NCI-H187 treated with DMSO at 0.1 percent for 48 hours (cell line): Measurements from ENCODE around the gene ABCD3.

Experiments used
- DNase-seq: peaks from one replicate; lab custom pipeline; 2025; lab: John Stamatoyannopoulos, UW

ABCD3 gene

GRCh38 chr1:94527447-94528031, 109.3 kb downstream of the ABCD3 start:
- DNase-seq, result no peak

DNA sequence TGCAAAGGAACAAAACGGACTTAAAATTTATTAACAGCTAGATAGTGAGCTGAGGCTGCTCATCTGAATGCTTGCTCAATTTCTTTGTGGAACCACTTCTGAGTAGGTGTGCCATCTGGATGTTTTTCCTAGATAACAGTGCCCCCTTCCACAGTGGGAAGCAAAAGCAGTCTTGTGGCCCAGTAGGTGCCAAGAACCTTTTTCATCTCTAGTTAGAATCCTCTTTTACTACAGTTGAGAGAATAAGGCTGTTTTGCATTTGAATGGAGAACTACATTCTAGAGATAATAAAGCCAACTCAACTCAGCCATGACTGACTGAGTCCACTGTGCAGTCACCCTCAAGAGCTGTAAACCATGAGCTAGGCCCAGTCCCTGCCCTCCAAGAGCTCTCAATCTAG, 110.1 kb downstream of the ABCD3 start:
- no peak for DNase-seq

DNA sequence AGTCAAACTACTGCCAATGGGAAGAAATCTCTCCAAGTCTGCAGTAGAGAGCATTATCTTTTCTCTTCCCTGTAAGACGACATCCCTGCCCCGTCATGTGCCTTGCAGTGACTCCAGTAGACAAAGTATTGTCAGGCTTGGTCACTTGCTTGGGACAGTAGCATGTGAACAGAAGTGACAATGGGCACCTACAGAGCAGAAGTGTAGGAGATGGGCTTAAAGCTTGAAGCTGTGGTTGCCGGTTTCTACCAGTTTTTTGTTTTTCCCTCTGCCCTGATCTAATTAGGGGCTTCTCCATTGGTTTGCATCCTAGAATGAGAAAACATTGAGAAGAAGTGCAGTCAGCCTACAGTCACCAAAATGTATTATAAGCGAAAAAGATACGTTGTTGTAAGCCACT, 110.6 kb downstream of the ABCD3 start:
- no peak for DNase-seq

DNA sequence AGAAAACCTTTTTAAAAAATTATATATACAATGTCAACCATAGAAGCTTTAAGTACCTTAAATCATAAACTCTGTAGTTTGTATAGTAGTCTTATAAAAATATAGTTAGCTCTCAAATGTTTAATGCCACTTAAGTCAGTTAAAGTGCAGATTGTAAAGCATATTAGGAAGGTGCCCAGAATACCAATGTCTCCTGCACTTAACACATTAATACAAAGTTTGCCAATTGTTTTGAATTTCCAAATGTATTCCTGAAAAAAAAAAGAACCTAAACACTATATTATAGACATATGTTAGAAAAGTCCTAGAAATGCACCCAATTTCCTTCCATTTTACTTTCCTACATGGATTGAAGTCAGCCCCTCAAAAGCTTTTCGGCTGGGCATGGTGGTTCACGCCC, 111.2 kb downstream of the ABCD3 start:
- no peak for DNase-seq

GRCh38 chr1:94530373-94530878, 112.2 kb downstream of the ABCD3 start:
- no peak for DNase-seq

- DNase-seq, result no peak
Observed at GRCh38 chr1:94531664-94532063, 113.5 kb downstream of the ABCD3 start.

DNA sequence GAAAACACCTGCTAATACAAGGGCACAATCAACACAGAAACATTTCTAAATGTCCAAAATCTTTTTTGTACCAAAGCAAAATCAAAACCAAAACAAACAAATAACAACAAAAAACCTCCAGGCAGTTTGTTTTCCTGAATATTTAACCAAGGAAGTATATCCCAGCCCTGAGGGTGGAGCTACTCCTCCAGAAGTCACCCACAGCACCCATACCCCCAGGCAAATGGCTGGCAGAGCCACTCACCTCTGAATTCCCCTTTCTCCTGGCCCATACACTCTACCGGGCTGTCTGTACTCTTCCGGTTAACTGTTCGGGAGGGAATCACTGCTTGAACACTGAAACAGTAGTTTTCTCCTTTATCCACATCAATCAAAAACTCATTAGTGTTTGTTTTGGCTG, 113.9 kb downstream of the ABCD3 start:
- DNase-seq, result no peak

DNA sequence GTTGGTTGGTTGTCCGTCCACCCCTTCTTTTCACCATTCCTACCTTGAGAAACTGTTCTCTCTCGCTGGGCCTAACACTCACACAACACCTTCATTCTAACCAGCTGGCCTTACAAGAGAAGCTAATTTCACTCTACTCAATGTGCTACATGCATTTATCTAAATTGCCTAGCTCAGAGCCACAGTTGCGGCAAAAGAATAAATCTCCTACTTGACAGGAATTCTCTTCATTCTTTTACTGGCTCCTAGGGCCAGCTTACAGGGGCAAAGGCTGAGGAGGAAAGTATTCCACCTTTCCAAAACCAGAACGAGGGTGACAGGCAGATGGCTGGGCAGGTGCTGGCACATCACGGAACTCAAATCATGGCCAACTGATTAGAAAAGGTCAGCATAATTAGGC, 116.9 kb downstream of the ABCD3 start:
- DNase-seq, result no peak

- DNase-seq, result no peak
Observed at GRCh38 chr1:94535879-94536278, 117.7 kb downstream of the ABCD3 start.

- DNase-seq, result no peak
Observed at GRCh38 chr1:94537254-94537653, 119.1 kb downstream of the ABCD3 start.

- no peak for DNase-seq
Observed at GRCh38 chr1:94538243-94538827, 120.1 kb downstream of the ABCD3 start.

DNA sequence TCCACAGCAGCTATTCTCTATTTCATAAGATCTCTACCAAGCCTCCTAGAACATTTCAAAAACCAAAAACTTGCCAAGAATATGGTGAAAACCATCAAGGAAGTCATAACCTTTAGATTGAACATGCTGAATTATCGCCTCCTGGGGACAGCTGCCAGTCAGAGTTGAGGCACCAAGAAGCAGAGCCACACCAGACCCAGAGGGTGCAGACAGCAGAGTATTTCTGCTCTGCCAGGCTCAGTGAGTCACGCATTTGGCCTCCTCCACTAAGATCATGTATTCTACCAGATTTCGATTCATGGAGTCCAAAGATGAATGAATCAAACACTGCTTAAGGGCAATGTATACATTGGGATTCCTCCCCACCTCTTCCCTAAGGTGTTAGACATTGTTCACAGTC, 121.3 kb downstream of the ABCD3 start:
- no peak for DNase-seq

GRCh38 chr1:94540440-94541245, 122.5 kb downstream of the ABCD3 start:
- DNase-seq, result no peak

GRCh38 chr1:94541246-94542087, 123.3 kb downstream of the ABCD3 start, which contains the start of gene F3:
Gene F3, minus strand, starts transcription at chr1:94541759. Its CDS starts 123 bp downstream, at chr1:94541636.
- DNase-seq, result no peak

DNA sequence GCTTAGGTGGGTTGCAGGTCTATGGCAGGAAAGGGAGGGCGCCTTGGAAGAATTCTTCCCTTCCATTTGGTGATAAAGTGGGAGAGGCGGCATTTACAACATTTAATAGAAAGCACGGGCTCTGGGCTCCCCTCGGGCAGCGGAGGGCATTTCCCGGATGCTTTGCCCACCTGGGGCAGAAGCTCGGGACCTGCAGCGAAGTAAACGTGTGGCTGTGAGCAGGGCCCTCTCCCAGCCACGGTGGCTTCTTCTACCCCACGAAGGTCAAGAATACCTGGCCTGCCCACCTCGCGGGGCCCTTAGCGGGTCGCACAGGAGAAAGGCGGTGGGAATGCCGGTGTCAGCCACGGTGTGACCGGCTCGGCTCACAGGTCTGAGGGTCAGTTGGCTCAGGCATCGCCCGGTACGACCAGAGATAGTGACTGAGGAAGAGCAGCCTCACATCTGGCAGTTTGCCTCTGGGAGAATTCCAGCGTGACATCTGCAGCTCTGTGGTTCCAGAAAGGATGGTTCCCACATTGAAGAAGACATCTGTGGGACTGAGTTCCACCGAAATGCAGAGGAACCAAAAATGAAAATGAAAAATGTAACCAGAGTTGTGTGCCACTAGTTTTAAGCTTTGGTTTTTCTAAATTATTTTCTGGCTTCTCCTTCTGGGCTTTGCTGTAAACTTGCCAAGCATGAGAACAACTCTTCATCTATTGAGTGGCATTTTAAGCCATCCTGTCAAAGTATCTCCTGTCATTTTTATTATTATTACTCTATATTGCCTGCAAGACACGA, 124.1 kb downstream of the ABCD3 start:
- DNase-seq, result no peak

- DNase-seq, result no peak
Observed at GRCh38 chr1:94543001-94543400, 124.8 kb downstream of the ABCD3 start.

- DNase-seq, result no peak
Observed at GRCh38 chr1:94543893-94544635, 125.9 kb downstream of the ABCD3 start.

DNA sequence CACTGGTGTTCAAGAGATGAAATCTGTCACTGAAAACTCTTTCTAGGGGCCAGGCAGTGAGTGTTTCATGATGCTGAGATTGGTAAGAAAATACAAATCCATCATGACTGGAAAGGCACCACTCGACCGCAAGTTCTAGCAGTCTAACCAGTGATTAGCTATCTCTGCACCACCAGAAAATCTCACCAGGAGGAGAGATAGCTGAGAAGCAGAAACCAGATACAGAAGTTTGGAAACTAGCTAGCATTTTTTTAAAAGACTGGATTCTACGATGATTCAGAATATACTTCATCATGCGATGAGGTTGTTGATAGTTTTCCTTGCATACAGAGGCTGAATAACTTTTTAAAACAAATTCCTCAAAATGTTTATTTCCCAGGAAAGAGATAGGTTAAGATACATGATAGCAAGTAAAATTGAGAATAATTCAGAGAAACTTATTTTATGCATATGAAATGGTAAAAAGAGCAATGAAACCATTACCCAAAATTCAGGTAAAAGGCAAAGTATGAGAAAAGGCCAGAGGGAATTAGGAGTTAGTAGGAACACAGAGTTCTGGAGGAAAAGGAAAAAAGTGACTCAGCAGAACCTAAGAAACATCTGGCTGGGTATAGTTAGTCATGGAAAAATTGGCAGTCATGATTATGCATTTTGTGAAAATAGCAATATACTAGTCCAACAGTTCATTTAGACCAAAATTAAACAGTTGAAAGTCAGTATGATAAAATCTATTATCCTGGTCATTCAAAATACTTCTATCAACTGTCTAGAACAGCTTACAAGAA, 126.7 kb downstream of the ABCD3 start:
- DNase-seq, result no peak

DNA sequence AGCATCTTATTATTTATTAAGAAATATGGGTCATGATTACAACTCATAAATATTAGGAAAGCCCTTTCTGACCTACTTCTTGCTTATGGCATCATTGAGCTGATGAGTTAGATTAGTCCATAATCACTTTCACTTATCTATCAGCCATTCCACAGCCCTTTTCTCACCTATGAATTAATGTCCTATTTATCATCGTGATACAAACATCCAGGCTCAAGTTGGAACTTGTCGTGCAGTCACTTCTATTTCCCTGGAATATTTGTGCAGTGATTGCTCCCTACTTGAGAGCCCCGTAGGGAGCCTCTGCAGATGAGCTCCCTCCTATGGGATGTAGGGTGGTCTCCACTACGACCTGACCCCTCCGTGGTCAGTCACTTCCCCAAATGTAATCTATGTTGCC, 131.5 kb downstream of the ABCD3 start:
- DNase-seq, result no peak

DNA sequence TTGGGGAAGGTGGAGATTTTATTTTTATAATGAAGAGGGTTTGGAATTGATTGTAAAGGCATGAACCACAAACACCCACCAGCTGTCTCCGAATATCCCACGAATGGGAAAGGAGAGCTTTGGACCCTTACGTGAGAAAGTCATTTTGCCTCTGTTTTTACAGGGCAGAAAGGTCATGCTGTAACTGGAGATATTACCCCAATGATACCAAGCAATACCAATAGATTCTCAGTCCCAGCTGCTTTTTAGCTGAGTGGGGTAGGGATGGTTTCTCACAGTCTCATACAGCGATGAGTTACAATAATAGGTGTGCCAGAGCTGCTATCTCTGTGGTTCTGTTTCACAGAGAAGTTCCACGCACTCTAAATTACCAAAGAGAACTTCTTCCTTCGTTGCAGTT, 132.2 kb downstream of the ABCD3 start:
- no peak for DNase-seq
